Activated CD4-positive, alpha-beta T cell treated with anti-CD3 and anti-CD28 coated beads, Interleukin-2, amount 50 U/mL, for 1 hour (primary cell): Measurements from ENCODE around the gene HMOX2.

Experiments
- DNase-seq: peaks from one replicate; pipeline ENCODE4 v3.0.0-alpha.2; 2020

HMOX2 gene

GRCh38 chr16:4505356-4506147, 29.4 kb downstream of the HMOX2 start:
- DNase-seq: peak; percentile 76

GRCh38 chr16:4506450-4506849, 30.3 kb downstream of the HMOX2 start:
- DNase-seq: peak; percentile 52

- no peak for DNase-seq
Measured at GRCh38 chr16:4507588-4508345, 31.6 kb downstream of the HMOX2 start.

- DNase-seq: no peak
Measured at GRCh38 chr16:4508806-4509205, 32.6 kb downstream of the HMOX2 start.

GRCh38 chr16:4509420-4509819, 33.2 kb downstream of the HMOX2 start:
- no peak for DNase-seq

GRCh38 chr16:4510131-4510530, 33.9 kb downstream of the HMOX2 start:
- DNase-seq: no peak

- no peak for DNase-seq
Measured at GRCh38 chr16:4510747-4511426, 34.7 kb downstream of the HMOX2 start.

GRCh38 chr16:4511441-4512082, 35.4 kb downstream of the HMOX2 start:
- no peak for DNase-seq

- no peak for DNase-seq
Measured at GRCh38 chr16:4512473-4512872, 36.3 kb downstream of the HMOX2 start.

GRCh38 chr16:4513086-4513860, 37.1 kb downstream of the HMOX2 start:
- no peak for DNase-seq

- no peak for DNase-seq
Measured at GRCh38 chr16:4513881-4514280, 37.7 kb downstream of the HMOX2 start.

GRCh38 chr16:4514606-4515005, 38.4 kb downstream of the HMOX2 start:
- DNase-seq: no peak

GRCh38 chr16:4515611-4516233, 39.5 kb downstream of the HMOX2 start:
- no peak for DNase-seq

GRCh38 chr16:4517812-4518680, 41.8 kb downstream of the HMOX2 start:
- DNase-seq: no peak

- DNase-seq: no peak
Measured at GRCh38 chr16:4519274-4520058, 43.3 kb downstream of the HMOX2 start.

GRCh38 chr16:4520913-4521312, 44.7 kb downstream of the HMOX2 start:
- DNase-seq: no peak

- DNase-seq: no peak
Measured at GRCh38 chr16:4522051-4522581, 45.9 kb downstream of the HMOX2 start.

GRCh38 chr16:4523686-4524085, 47.5 kb downstream of the HMOX2 start:
- DNase-seq: no peak

GRCh38 chr16:4524571-4524970, 48.4 kb downstream of the HMOX2 start:
- no peak for DNase-seq

GRCh38 chr16:4525069-4525468, 48.9 kb downstream of the HMOX2 start:
- no peak for DNase-seq
